HG03457 (cell line): Measurements from ENCODE around the gene POU2AF2.
"Not testable (repeated sequence)": the region's sequence is repeated elsewhere in the genome, so short reads cannot be mapped to it uniquely, and the experiment has no call there.

Experiments used
- ATAC-seq: cut with Tn5 transposase; IDR thresholded peaks from one replicate; pipeline ENCODE4 v1.9.1; 2021; ENCODE audit warnings: moderate number of reproducible peaks; ENCODE audit not compliant: unreplicated experiment

The POU2AF2 gene

GRCh38 chr11:111245425-111245824, at the start of gene POU2AF2:
Gene POU2AF2 (plus strand): TSS chr11:111245725. CDS start chr11:111245854, 129 bp downstream.
- ATAC-seq = no peak

GRCh38 chr11:111200010-111200534, 45.5 kb upstream of the POU2AF2 start:
- no peak for ATAC-seq

- ATAC-seq = no peak
Observed at GRCh38 chr11:111204211-111204610, 41.3 kb upstream of the POU2AF2 start.

GRCh38 chr11:111205632-111206385, 39.7 kb upstream of the POU2AF2 start:
- ATAC-seq = no peak

GRCh38 chr11:111206472-111206871, 39.1 kb upstream of the POU2AF2 start:
- no peak for ATAC-seq

GRCh38 chr11:111207213-111207612, 38.3 kb upstream of the POU2AF2 start:
- ATAC-seq = no peak

GRCh38 chr11:111209543-111210355, 35.8 kb upstream of the POU2AF2 start:
- no peak for ATAC-seq

GRCh38 chr11:111213256-111213655, 32.3 kb upstream of the POU2AF2 start:
- ATAC-seq = no peak

- ATAC-seq = no peak
Observed at GRCh38 chr11:111220721-111221120, 24.8 kb upstream of the POU2AF2 start.

- ATAC-seq = no peak
Observed at GRCh38 chr11:111221208-111221607, 24.3 kb upstream of the POU2AF2 start.

- not testable (repeated sequence) for ATAC-seq
Observed at GRCh38 chr11:111221936-111222335, 23.6 kb upstream of the POU2AF2 start.

- ATAC-seq = not testable (repeated sequence)
Observed at GRCh38 chr11:111222821-111223455, 22.6 kb upstream of the POU2AF2 start.

- ATAC-seq = no peak
Observed at GRCh38 chr11:111225881-111226280, 19.6 kb upstream of the POU2AF2 start.

GRCh38 chr11:111229604-111230003, 15.9 kb upstream of the POU2AF2 start:
- no peak for ATAC-seq

- ATAC-seq = no peak
Observed at GRCh38 chr11:111230122-111230465, 15.4 kb upstream of the POU2AF2 start.

GRCh38 chr11:111231836-111232235, 13.7 kb upstream of the POU2AF2 start:
- ATAC-seq = no peak

- ATAC-seq = no peak
Observed at GRCh38 chr11:111236383-111236782, 9.1 kb upstream of the POU2AF2 start.

GRCh38 chr11:111237926-111238325, 7.6 kb upstream of the POU2AF2 start:
- no peak for ATAC-seq

GRCh38 chr11:111246956-111247355, 1.4 kb downstream of the POU2AF2 start:
- ATAC-seq = no peak

- ATAC-seq = no peak
Observed at GRCh38 chr11:111250936-111251335, 5.4 kb downstream of the POU2AF2 start.

GRCh38 chr11:111253131-111253530, 7.6 kb downstream of the POU2AF2 start:
- ATAC-seq = no peak
